Suprapubic skin (tissue), 4 donors: ENCODE measurements around the gene DCUN1D4. TPM values are rescaled to one million over a fixed set of nuclear protein-coding genes. Genes with fewer than 3 reads are reported as not detected.

Experiments used
- DNase-seq, 2 donors: peaks; one replicate each; pipeline ENCODE4 v3.0.0-alpha.2; 2019; ENCODE audit warnings: low spot score in 2 of 2
- H3K27ac ChIP-seq: fragments of 200-600 bp; sonication (generic); one replicate; pipeline ENCODE4 v1.5.1; 2019
- H3K27me3 ChIP-seq: fragments of 200-600 bp; sonication (generic); one replicate; pipeline ENCODE4 v1.5.1; 2019
- H3K36me3 ChIP-seq: fragments of 200-600 bp; sonication (generic); one replicate; pipeline ENCODE4 v1.5.1; 2019
- H3K4me1 ChIP-seq: fragments of 200-600 bp; sonication (generic); one replicate; pipeline ENCODE4 v1.5.1; 2019
- H3K4me3 ChIP-seq: fragments of 200-600 bp; sonication (generic); one replicate; pipeline ENCODE4 v1.5.1; 2019; ENCODE audit warnings: mild to moderate bottlenecking
- H3K9me3 ChIP-seq: fragments of 200-600 bp; sonication (generic); one replicate; pipeline ENCODE4 v1.5.1; 2019
- CTCF ChIP-seq, 2 donors: fragments of 200-600 bp in 1 of 2; fragments of 450-650 bp in 1 of 2; sonication (generic) in 1 of 2; IDR thresholded peaks; one replicate each; pipeline ENCODE4 v1.5.1; 2016 to 2019; ENCODE audit warnings: antibody characterized with exemption in 2 of 2, mild to moderate bottlenecking in 1 of 2, moderate library complexity in 1 of 2
- EP300 ChIP-seq: sonication (generic); formaldehyde crosslinking; IDR thresholded peaks from one replicate; pipeline ENCODE4 v1.6.1; 2017; ENCODE audit warnings: antibody characterized with exemption
- POLR2A ChIP-seq, 2 donors: fragments of 450-650 bp; IDR thresholded peaks; one replicate each; pipeline ENCODE4 v1.6.1; 2017; ENCODE audit warnings: antibody characterized with exemption in 2 of 2, mild to moderate bottlenecking in 2 of 2, moderate library complexity in 2 of 2
- POLR2AphosphoS5 ChIP-seq, 3 donors: sonication (generic); formaldehyde crosslinking; IDR thresholded peaks; one replicate each; pipeline ENCODE4 v1.6.1; 2017; ENCODE audit warnings: antibody characterized with exemption in 3 of 3
- WGBS: methylation state at CpG from one replicate; pipeline ENCODE4 v1.1.5; 2018; 5-methylcytosine and 5-hydroxymethylcytosine counted together
- total RNA-seq, 4 donors: library from RNA; depleted of rRNA; stranded (reverse); fragments of >200 nt; gene quantifications; one replicate each; pipeline ENCODE4 v1.1.0, GENCODE V29; 2016

DCUN1D4 gene
- total RNA-seq, 4 donors from 2014 or later: 15.4 to 35.6 (median 20.8) TPM

- no peaks in the 10 kb centered on the region for H3K27me3 ChIP-seq
Measured at GRCh38 chr4:51862199-51862598, 19.2 kb downstream of the DCUN1D4 start.

GRCh38 chr4:51862781-51863180, 19.8 kb downstream of the DCUN1D4 start:
- no peaks in the 10 kb centered on the region for H3K27me3 ChIP-seq
- TF ChIP-seq POLR2A (IDR thresholded peaks at IDR 0.05): no peak
- no peak for TF ChIP-seq EP300
- no peak for TF ChIP-seq CTCF (IDR thresholded peaks at IDR 0.05)
- no peak for TF ChIP-seq POLR2AphosphoS5 (IDR thresholded peaks at IDR 0.05)
- H3K9me3 ChIP-seq: no peaks in the 10 kb centered on the region
- peaks cover 14% of the 10 kb centered on the region for H3K4me1 ChIP-seq
- no peak for DNase-seq
- H3K27ac ChIP-seq: no peak overlapping the region
- WGBS: 100% methylated on average over 1 of the region's 1 CpG
- H3K36me3 ChIP-seq: peaks cover 39% of the 10 kb centered on the region
- H3K4me3 ChIP-seq: no peak overlapping the region

More at GRCh38 chr4:51862199-51862598, 19.2 kb downstream of the DCUN1D4 start:
- no peaks in the 10 kb centered on the region for H3K9me3 ChIP-seq
- no peak overlapping the region for H3K4me3 ChIP-seq
- peaks cover 33% of the 10 kb centered on the region for H3K36me3 ChIP-seq
- H3K27ac ChIP-seq: no peak overlapping the region
- no peak for DNase-seq
- H3K4me1 ChIP-seq: peaks cover 14% of the 10 kb centered on the region
- TF ChIP-seq EP300 (no peak), POLR2AphosphoS5 (IDR thresholded peaks at IDR 0.05) (no peak), CTCF (IDR thresholded peaks at IDR 0.05) (no peak), POLR2A (IDR thresholded peaks at IDR 0.05) (no peak)
- WGBS: 85% methylated on average over 1 of the region's 1 CpG

- no peak for DNase-seq
- WGBS: 100% methylated on average over 1 of the region's 1 CpG
Measured at GRCh38 chr4:51865717-51866116, 22.8 kb downstream of the DCUN1D4 start.

GRCh38 chr4:51866835-51867234, 23.9 kb downstream of the DCUN1D4 start:
- no peaks in the 10 kb centered on the region for H3K9me3 ChIP-seq
- H3K4me1 ChIP-seq: no peaks in the 10 kb centered on the region
- H3K27ac ChIP-seq: no peak overlapping the region
- TF ChIP-seq POLR2AphosphoS5 (IDR thresholded peaks at IDR 0.05): no peak
- TF ChIP-seq CTCF (IDR thresholded peaks at IDR 0.05): no peak
- no peak for TF ChIP-seq POLR2A (IDR thresholded peaks at IDR 0.05)
- TF ChIP-seq EP300: no peak
- DNase-seq: no peak
- 97% methylated on average over 6 of the region's 7 CpGs for WGBS
- H3K36me3 ChIP-seq: peaks cover 44% of the 10 kb centered on the region
- no peaks in the 10 kb centered on the region for H3K27me3 ChIP-seq
- H3K4me3 ChIP-seq: no peak overlapping the region

More at GRCh38 chr4:51865717-51866116, 22.8 kb downstream of the DCUN1D4 start:
- H3K4me3 ChIP-seq: no peak overlapping the region
- peaks cover 44% of the 10 kb centered on the region for H3K36me3 ChIP-seq
- no peaks in the 10 kb centered on the region for H3K4me1 ChIP-seq
- TF ChIP-seq CTCF (IDR thresholded peaks at IDR 0.05): no peak
- TF ChIP-seq EP300: no peak
- TF ChIP-seq POLR2A (IDR thresholded peaks at IDR 0.05): no peak
- TF ChIP-seq POLR2AphosphoS5 (IDR thresholded peaks at IDR 0.05): no peak
- H3K27me3 ChIP-seq: no peaks in the 10 kb centered on the region
- H3K9me3 ChIP-seq: no peaks in the 10 kb centered on the region
- no peak overlapping the region for H3K27ac ChIP-seq

- Histone ChIP-seq H3K36me3 (peaks cover 53% of the 10 kb centered on the region), H3K4me1 (no peaks in the 10 kb centered on the region), H3K27me3 (no peaks in the 10 kb centered on the region), H3K27ac (no peak overlapping the region), H3K4me3 (no peak overlapping the region), H3K9me3 (no peaks in the 10 kb centered on the region)
- DNase-seq: no peak
- WGBS: 95% methylated on average over 11 of the region's 16 CpGs
- no peak for TF ChIP-seq POLR2A (IDR thresholded peaks at IDR 0.05)
- TF ChIP-seq CTCF (IDR thresholded peaks at IDR 0.05): no peak
- no peak for TF ChIP-seq EP300
- no peak for TF ChIP-seq POLR2AphosphoS5 (IDR thresholded peaks at IDR 0.05)
Measured at GRCh38 chr4:51867689-51868448, 24.9 kb downstream of the DCUN1D4 start.
